GM19193 (cell line): ENCODE results near the gene FBXO30.

Experiments used
- POLR2A ChIP-seq: IDR thresholded peaks from 4 replicates; pipeline ENCODE4 v1.6.1; 2011; ENCODE audit not compliant: insufficient read depth, insufficient read length; ENCODE audit errors: extremely low read depth

Gene FBXO30, protein sequence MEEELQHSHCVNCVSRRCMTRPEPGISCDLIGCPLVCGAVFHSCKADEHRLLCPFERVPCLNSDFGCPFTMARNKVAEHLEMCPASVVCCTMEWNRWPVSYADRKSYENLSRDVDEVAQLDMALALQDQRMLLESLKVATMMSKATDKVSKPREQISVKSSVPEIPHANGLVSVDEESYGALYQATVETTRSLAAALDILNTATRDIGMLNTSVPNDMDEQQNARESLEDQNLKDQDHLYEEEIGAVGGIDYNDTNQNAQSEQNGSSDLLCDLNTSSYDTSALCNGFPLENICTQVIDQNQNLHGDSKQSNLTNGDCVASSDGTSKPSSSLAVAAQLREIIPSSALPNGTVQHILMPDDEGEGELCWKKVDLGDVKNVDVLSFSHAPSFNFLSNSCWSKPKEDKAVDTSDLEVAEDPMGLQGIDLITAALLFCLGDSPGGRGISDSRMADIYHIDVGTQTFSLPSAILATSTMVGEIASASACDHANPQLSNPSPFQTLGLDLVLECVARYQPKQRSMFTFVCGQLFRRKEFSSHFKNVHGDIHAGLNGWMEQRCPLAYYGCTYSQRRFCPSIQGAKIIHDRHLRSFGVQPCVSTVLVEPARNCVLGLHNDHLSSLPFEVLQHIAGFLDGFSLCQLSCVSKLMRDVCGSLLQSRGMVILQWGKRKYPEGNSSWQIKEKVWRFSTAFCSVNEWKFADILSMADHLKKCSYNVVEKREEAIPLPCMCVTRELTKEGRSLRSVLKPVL

GRCh38 chr6:145814501-145815308, at the start of gene FBXO30:
Gene FBXO30 (minus strand): TSS chr6:145814795. CDS start chr6:145806405, 8,390 bp downstream.
- peak; percentile 91 for TF ChIP-seq POLR2A

DNA sequence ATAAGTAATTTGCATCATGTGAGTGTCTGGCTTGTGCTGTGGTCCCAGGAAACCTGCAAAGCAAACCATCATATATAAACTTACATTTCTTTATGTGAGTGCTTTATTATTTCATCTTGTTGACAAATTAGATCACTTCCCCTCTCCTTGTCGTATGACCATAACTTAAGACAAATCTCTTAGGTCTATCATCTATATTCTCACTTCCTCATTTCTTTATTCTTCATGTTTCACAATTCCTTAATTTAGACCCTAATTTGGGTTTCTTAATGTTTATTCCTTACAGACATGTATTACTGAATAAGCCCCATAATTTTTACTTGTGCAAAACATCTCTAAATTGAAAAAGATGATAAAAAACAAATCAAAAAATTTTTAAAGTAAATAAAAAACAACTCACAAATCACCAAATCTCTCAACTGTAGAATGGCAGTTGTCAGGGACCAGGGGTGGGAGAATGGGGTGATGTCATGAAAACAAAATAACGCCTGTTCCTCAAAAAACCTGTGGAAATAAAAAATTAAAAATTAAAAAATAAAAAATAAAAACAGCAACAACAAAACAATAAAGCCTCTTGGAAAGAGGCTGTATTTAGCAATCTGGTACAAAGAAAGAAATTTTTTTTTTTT, 49.5 kb upstream of the FBXO30 start:
- no peak for TF ChIP-seq POLR2A

GRCh38 chr6:145863366-145863765, 48.8 kb upstream of the FBXO30 start:
- no peak for TF ChIP-seq POLR2A

DNA sequence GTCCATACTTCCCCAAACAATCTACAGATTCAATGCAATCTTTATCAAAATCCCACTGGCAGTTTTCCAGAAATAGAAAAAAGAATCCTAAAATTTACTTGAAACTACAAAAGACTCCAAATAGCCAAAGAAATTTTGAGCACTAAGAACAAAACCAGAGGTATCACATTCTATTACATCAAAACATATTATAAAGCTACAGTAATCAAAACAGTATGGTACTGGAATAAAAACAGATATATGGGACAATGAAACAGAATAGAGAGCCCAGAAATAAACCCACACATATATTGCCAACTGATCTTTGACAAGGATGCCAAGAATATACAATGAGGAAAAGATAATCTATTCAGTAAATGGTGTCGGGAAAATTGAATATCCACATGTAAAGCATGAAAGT, 46.0 kb upstream of the FBXO30 start:
- TF ChIP-seq POLR2A: no peak

GRCh38 chr6:145850671-145851070, 36.1 kb upstream of the FBXO30 start:
- TF ChIP-seq POLR2A: no peak

GRCh38 chr6:145848541-145848940, 33.9 kb upstream of the FBXO30 start:
- no peak for TF ChIP-seq POLR2A

DNA sequence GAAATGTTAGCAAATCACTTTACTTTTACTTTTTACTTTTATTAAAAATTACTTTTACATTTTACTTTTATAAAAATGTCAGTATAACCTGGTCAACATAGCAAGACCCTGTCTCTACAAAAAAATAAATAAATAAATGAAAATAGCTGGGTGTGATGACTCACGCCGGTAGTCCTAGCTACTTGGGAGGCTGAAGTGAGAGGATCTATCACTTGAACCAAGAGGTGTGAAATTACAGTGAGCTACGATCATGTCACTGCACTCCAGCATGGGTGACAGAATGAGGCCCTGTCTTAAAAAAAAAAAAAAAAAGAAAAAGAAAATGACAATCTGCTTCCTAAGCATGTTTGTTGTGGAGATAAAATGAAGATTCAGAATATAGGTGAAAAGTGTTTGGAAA, 31.0 kb upstream of the FBXO30 start:
- TF ChIP-seq POLR2A: no peak

DNA sequence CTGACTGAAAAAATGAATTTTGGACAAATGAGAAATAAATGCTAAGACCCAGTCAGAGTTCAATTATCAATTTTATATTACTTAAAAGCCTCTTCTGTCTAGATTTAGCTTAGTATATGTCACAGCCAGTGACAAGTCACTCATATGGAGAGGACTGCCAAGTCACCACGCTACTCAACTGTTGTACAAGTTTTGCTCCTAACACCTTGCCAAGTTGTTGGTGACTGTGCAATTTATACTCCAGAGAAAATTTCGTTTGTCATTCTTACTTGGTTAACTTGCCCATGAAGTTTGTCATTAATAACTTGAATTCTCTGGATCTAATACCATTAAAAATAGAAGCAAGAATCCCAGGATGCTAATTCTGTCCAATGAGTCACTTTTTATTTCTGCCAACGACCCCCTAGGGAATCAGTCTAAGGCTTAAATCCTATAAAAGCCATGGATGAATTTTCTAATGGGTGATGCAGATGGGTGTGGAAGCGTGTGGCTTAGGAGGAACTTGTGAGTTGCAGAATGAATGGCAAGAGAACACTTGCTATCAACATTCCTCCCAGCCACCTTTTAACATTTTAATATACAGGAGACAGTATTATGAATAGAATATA, 30.4 kb upstream of the FBXO30 start:
- no peak for TF ChIP-seq POLR2A

- no peak for TF ChIP-seq POLR2A
These were observed 28.3 kb upstream of the FBXO30 start for GRCh38 chr6:145842693-145843546.

DNA sequence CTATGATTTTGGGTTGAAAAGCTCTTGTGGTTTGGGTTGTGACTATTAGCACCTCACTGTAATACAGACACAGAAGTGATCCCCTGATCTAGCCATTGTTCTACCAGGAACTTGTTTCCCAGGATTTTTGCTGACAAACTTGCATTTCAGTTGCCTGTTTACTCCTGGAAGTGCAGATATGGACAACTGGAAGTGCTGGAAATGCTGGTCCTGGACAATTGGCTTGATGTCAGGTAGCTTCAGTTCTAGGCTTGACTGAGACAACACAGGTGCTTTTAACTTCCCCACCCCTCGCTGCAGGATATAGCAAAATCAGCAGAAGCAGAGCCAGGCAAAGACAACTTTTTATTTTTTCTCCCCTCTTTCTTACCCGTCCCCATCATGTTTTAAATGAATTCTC, 27.1 kb upstream of the FBXO30 start:
- no peak for TF ChIP-seq POLR2A

- no peak for TF ChIP-seq POLR2A
These were observed 25.1 kb upstream of the FBXO30 start for GRCh38 chr6:145839653-145840052.

DNA sequence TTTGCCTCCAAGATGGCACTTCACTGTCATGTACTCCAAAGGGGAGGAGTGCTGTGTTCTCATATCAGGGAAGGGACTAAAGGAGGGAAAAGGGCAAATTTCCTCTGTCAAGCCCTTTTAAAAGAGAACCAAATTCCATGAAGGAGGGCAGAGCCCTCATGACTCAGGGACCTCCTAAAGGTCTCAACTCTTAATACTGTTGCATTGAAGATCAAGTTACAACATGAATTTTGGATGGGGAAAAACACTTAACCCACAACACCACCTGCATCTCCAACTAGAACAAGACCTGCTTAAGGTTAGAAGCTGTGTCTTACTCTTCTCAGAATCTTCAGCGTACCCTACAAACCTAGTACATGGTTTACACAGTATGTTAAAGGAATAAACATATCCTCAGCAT, 23.7 kb upstream of the FBXO30 start:
- no peak for TF ChIP-seq POLR2A

GRCh38 chr6:145836772-145837171, 22.2 kb upstream of the FBXO30 start:
- no peak for TF ChIP-seq POLR2A
